HG03521 (cell line): ENCODE data around the gene ATP8B1.
A peak's percentile ranks its signal among the peaks of the same experiment; 100 is the strongest.
"Not testable (repeated sequence)": the region's sequence is repeated elsewhere in the genome, so short reads cannot be mapped to it uniquely, and the experiment has no call there.

Experiments
- ATAC-seq: cut with Tn5 transposase; IDR thresholded peaks from one replicate; pipeline ENCODE4 v1.9.1; 2021; ENCODE audit warnings: mild to moderate bottlenecking, moderate library complexity; ENCODE audit not compliant: unreplicated experiment

ATP8B1 gene

DNA sequence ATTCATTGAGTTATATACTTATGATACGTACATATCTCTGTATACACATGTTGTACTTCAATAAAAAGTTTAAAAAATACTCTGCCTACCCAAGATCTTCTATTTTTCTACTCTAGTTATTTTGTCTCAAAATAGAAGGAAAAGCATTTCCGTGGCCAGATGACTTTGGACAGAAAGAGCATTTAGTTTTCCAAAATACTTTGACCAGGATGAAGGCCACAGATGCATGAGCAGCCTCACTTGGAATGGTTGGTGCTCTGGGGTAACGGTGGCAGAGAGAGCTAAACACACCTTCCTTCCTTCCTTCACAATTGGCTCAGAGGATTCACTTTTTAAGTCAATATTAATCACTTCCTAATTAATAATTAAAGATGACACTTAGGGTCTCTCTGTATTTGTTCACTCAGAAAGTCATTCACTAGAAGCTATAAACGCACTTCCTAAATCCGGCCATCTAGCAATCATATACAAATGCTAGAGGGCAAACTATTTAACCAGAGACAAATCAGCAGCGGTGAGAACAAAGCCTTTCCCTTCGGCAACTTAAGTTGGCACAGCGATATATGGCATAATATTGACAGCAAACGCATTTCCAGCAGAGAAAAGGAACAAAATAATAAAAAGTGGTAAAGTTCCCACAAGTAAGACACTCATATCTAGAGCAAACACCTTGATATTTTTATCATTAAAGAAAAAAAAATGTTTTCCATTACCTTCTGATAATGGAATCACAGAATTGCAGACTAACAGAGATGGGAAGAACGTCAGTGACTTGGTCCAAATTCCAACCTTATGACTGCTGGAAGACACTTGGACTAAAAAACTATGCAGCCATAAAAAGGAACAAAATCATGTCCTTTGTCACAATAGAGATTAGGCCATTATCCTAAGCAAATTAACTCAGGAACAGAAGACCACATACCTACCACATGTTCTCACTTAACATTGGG, 125.6 kb downstream of the ATP8B1 start:
- ATAC-seq, result no peak

DNA sequence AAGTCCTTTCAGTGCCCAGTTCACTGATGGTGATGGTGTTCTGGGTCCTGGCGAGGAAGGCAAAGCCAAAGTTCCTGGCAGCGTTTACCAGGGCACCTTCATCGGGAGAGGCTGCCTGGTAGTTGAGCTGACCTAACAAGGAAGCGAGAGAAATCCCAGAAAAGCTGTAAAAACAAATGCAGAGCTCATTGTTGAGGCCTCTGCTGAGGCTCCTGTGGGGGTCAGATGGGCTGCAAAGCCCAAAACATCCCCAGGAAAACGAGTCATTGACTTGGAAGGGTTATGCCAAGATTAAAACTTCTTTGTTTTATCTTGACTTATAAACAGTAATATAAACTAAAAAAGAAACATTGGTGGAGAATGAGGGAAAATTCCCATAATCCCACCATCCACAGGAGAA, 128.2 kb downstream of the ATP8B1 start:
- ATAC-seq, result no peak

DNA sequence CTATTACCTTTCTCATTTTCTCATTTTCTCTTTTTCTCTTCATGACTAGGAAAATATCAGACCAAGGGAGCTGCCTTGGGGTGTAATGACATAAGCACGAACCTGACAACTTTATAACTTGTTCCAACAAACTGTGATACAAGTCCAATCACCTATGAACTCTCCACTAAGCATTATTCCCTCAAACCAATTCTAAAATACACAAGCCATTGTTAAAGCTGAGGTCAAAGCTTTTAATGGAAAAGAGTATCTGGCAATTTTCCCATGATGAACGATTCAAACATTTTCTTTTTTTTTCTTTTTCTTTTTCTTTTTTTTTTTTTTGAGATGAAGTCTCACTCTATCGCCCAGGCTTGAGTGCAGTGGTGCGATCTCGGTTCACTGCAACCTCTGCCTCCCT, 133.1 kb downstream of the ATP8B1 start:
- no peak for ATAC-seq

DNA sequence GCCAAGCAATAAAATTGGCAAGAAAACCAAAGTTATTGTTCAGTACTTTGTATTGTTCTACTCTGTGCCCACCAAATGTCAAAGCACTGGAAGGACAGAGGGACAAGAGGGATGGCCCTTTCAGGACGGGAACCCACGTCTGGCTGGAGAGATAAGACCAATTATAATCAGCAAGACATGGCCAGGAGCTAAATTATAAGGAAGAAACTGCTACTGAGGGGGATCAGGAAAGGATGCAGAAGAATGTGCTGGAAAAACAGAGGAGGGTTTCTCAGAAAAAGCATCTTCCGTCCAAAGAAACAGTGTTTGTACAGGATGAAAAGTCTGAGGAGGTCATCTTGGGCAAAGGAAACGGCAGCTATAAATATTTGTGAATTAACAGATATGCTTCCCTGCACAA, 135.1 kb downstream of the ATP8B1 start:
- no peak for ATAC-seq

DNA sequence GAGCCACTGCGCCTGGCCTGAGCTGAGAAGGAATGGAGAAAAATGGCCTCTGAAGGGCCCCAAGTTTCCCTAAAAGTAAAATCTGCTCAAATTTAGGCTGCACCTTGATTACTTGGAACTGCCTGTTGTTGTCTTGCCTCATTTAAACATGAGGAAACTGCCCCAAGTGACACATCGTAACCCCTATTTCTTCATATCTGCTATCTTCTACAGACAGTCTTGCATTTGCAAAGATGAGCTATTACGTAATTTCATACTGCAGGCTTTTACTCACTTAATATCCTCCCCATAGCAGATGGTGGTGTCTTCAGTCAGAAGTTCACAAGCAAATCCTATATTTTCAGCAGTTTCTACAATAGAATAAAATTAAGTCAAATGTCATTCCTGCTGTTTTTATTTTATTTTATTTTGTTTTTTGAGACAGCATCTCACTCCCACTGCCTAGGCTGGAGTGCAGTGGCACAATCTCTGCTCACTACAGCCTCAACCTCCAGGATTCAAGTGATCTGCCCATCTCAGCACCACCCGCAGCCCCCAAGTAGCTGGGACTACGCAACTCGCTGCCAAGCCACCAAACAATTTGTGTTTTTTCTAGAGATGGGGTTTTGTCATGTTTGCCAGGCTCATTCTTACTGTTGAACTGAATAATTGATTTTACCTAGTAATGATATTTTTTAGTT, 136.2 kb downstream of the ATP8B1 start:
- no peak for ATAC-seq

DNA sequence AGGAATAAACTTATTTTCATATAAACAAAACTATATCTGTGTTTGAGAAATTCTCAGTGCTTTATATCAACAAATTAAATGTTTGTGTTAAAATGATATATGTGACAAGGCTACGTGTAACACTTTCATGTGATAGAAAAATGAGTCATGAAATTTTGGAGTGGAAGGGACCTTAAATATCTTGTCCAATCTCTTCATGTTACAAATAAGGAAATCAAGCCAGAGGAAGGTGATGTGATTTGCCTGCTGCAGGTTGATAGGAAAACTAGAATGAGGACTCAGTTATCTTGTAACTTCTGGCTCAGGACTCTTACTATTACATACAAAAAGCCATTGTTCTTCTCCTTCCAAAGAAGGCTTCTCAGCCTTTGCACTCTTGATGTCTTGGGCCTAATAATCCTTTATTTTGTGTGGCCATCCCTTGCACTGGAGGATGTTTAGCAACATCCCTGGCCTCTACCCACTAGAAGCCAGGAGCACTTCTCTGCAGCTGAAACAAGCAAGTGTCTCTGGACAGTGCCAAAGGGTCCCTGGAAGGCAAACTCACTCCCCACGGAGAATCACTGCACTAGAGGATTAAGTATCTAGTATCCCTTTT, 138.4 kb downstream of the ATP8B1 start:
- ATAC-seq, result no peak

DNA sequence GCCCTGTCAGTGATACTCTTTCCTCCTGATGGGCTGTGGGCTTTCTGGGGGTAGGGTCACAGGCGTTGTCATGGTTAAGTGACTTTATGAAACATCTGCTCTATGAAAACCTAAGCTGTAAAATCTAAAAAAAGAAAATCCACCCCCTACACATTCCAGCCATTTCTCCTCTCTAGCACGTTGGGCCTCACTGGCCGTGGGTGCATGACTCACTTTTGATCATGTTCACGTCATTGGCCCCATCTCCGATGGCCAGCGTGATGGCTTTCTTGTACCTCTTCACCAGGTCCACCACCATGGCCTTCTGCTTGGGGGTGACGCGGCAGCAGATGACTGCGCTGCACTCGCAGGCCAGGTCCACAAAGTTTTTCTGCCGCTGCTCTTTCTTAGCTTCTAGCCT, 142.2 kb downstream of the ATP8B1 start:
- ATAC-seq, result no peak

DNA sequence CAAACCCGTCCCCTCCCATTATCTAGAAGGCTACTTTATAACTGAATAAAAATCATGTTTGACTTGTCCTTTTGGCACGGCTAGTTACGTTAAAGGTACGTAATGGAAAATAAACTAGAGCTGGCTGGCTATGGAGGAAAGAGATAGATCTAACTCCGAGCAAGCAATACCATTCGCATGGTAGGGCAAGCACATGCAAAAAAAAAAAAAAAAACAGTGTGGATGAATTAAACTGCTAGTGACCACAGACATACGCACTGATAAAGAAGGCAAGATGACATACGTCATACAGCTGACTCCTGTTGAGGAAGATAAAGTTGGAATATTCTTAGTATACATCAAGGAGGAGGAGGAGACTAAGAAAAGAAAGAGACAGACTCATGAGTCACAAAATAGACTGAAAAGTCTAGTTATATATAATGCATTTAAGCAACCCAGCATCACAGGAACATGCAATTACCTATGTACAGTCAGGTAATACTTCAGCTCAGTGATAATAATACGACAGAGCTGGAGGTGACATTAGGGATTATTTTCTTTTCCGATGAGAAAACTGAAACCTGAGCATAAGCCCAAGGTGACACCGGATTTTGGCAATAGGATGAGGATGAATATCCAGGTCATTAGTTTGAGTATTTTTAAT, 143.5 kb downstream of the ATP8B1 start:
- no peak for ATAC-seq

DNA sequence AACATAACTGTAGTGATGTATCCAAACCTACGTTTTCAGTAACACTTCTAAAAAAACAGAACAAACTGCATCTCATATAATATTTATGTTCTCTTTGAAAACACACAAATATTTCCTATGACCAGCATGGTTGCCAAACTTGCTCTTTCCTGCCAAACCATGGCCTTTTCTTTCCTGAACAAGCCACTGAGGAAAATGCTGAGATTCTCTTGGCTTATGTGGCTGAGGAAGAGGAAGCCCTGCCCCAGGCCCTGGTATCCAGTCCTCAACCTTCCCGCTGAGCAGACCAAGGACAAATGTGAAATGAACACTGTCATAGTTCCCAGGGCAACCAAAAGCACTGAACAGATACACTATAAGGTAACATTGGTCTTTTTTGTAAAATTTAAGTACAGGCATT, 145.6 kb downstream of the ATP8B1 start:
- no peak for ATAC-seq

DNA sequence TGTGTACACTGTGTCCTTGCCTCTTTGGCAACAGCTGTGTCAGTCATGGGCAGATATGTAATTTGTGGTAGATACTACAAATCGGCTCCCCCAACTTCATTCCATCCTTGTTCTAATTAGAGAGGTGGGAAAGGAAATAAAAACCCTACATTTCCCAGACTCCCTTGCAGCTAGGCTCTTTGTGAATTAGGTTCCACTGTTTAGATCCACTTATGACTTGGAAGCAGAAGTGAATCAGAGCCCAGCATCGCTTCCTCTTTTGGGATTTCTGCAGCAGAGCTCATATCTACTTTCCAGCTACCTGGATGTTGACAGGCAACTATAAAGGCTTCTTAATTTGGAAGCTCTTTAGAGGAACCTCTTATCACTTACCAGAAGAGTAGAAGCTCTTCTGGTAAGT, 147.4 kb downstream of the ATP8B1 start:
- no peak for ATAC-seq

DNA sequence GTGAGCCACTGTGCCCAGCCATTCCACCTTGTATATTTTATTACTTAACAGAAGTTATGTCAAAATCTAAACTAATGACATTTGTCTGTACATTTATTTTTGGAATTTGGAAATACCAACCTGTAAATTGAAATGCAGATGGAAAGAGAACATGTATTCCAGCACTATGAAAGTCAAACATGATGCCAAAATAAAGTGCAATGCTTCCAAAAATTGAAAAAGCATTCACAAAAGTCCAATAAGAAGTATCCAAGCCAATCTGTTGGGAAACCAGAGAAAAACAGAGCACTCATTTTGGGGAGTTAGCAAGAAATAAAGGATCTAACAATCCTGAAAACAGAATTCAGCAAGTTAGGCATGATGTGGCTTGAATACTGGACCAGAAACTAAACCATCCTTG, 151.2 kb downstream of the ATP8B1 start:
- ATAC-seq, result no peak

DNA sequence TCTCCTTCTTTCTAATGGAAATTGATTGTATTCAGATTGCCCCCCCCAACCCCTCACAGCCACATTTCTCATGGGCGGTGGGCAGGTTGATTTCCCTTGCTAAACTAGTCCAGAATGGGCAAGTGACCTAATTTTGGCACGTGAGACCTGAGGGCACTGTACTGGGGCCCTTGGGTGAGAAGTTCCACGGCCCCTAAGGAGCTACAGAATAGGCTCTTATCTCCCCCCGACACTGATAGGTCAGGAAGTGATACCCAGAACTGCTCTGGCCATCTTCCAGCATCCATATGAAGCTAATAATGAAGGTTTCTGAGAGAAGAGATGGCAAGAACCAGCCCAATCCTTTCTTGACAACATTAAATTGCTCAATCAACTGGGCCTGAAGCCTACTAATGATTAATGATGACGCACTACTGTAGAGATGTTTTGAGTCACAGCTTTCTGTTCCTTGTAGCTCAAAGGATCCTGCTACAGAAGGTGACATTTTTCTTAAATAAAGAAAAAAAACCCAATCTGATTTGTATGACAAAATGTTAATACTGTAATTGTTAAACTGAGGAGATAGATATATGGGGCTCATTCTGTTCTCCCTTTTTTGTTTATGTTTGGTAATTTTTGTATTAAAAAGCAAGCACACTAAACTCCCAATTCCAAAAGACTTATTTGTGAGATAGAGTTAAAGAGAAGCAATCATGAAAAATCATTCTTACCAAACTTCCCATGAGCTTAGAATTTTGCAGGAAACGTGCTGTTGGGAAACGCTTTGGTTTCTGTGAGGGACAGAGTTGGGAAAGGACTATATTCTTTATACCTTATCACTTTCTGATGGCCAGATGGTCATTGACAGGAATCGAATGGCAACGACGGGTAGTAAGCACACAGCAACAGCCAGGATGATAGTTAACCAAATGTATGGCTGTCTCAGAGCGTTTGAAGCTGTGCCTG, 153.3 kb downstream of the ATP8B1 start:
- ATAC-seq, result peak; percentile 95

DNA sequence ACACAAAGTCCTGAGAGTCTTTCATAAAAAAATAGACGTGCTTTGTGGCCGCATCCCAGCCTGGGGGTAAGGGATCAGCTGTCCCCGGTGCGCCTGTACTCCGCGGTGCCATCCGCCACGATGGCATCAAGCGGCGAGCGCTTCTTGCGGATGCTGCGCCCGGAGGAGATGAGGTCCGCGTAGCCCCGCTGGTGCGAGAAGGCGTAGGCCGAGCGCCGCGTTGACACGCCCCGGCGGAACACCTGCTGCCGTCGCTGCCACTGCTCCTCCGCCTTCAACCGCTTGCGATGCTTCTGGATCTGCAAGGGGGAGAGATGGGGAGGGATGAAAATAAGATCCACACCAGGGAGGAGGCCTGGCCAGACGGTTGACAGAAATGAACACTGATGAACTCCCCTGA, 154.7 kb downstream of the ATP8B1 start:
- no peak for ATAC-seq

DNA sequence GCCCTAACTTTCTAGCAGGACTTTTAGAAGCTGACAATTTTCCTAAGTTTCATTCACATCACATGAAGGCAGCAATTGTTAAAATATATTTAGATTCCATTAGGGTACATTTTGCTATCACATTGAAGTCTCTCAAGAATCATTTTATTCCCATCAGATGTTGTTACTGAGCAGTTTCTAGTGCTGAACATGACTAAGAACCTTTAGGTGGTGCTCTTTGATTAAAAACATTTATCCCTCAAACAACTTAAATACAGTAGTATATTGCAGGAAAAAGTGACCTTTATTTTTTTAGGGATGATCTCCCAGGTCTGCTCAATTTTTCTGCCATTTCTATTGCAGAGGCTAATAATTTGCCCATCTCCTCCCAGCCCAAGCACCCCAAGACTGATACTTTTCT, 158.6 kb downstream of the ATP8B1 start:
- ATAC-seq, result no peak

DNA sequence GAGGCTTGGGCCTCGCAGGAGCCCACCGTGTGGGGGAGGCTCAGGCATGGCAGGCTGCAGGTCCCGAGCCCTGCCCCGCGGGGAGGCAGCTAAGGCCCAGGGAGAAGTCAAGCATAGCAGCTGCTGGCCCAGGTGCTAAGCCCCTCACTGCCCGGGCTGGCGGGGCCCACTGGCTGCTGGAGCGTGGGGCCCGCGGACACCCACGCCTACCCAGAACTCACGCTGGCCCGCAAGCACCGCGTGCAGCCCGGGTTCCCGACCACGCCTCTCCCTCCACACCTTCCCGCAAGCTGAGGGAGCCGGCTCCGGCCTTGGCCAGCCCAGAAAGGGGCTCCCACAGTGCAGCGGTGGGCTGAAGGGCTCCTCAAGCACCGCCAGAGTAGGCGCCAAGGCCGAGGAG, 159.4 kb downstream of the ATP8B1 start:
- ATAC-seq, result not testable (repeated sequence)

DNA sequence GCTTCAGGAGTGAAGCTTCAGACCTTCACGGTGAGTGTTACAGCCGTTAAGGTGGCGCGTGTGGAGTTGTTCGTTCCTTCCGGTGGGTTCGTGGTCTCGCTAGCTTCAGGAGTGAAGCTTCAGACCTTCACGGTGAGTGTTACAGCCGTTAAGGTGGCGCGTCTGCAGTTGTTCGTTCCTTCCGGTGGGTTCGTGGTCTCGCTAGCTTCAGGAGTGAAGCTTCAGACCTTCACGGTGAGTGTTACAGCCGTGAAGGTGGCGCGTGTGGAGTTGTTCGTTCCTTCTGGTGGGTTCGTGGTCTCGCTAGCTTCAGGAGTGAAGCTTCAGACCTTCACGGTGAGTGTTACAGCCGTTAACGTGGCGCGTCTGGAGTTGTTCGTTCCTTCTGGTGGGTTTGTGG, 160.7 kb downstream of the ATP8B1 start:
- not testable (repeated sequence) for ATAC-seq

DNA sequence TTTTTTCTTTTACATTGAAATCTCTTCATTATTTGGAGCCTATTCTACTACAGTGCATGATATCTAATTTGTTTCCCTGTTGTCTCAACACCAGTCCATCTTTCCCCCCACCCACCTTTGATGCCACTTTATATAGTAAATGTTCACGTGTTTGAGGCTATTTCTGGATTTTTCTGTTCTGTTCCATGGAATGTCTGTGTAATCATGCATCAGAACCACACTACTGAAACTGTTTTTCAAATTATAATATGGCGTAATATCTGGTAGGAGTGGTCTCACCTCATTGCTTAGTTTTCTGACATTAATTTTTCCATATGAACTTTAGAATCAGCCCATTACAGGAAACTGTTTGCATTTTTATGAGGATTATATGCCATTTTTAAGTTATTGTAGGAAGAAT, 162.4 kb downstream of the ATP8B1 start:
- ATAC-seq, result no peak

DNA sequence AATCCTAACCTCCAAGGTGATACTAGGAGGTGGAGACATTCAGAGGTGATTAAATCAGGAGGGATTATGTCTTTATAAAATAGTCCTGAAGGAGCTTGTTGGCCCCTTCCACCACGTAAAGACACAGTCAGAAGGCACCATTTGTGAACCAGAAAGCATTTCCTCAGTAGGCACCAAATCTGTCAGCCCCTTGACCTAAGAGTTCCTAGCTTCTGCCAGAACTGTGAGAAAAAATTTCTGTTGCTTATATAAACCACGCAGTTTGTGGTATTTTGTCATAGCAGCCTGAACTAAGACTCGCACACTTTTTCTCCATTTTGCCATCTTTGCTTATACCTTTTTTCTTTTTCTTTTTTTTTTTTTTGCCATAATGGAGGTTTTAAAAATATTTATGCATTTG, 162.9 kb downstream of the ATP8B1 start:
- no peak for ATAC-seq

DNA sequence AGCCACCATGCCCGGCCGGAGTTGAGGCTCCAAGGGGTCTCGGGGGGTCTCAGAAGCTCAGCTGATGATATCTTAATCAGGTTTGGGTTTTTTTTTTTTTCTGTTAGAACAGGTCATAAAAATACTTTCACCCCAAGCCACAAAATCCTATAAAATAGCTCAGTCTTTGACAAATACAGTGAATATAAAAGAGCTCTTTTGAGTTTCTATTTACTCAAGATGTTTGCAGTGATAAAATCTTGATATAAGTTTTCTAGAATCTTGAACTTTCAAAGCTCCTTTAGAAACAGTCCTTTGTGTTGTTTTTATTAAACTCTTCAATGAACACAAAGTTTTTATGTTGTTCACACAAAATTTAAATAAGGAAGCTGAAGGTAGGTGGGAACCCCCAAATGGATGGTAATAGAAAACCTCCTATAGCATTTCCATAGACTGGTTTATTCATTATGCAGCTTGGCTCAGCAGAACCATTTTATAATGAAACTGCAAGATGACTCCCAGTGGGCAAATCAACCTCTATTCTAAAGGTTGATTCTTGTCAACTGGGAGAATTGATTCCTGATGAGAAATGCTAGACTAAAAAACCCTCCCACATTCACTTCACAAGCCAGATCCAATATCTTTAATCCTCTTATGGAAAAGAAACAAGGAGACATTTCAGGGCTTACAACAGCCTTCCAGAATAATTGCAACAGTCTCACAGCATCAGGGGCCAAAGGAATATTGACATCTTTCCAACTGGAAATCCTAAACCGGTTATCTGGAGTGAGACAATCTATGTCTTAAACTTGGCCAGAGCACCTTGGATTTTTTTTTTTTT, 167.9 kb downstream of the ATP8B1 start:
- no peak for ATAC-seq
